HL-60 (cell line): ENCODE results near the gene SIGLEC10.

Experiments
- CTCF ChIP-seq: IDR thresholded peaks from one replicate; pipeline ENCODE4 v1.5.1; 2011; ENCODE audit warnings: low read length, control low read depth, inconsistent platforms; ENCODE audit not compliant: insufficient read depth
- POLR2AphosphoS5 ChIP-seq: IDR thresholded peaks from 2 replicates; pipeline ENCODE4 v1.6.1; 2012; ENCODE audit warnings: low read depth

DNA sequence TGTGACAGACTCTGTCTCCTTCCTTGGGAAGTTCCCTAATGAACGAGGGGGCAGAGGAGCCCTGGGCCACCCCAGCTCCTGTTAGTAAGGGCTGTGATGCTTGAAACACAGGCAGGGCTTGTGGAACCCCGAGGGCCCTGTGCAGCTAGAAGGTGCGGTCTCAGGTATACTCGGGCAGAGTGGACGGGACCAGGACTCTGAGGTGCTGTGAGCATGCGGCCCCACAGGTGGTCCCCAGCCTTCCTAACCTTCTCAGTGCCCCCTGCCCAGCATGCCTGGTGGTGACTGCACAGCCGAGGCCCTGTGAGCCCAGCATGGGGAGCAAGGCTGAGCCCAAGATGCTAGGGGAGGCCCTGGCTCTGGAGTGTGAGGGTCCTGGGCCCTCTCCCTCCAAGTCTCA, 44.8 kb upstream of the SIGLEC10 start:
- TF ChIP-seq CTCF (no peak), POLR2AphosphoS5 (no peak)
